ENCODE measurements around the gene SLC6A3.

DNA sequence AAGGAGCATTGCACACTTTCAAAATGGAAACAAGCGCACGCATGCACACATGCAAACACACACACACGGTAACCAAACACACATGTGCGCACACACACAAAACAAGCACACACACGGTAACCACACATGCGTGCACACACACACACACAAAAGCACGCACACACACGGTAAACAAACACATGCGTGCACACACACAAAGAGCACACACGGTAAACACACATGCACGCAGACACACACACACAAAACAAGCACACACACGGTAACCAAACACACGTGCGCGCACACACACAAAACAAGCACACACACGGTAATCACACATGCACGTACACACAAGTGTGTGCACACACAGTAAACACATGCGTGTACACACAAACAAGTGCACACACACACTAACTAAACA lies 19.3 kb upstream of the SLC6A3 start:
- TF ChIP-seq, protein P1, sequence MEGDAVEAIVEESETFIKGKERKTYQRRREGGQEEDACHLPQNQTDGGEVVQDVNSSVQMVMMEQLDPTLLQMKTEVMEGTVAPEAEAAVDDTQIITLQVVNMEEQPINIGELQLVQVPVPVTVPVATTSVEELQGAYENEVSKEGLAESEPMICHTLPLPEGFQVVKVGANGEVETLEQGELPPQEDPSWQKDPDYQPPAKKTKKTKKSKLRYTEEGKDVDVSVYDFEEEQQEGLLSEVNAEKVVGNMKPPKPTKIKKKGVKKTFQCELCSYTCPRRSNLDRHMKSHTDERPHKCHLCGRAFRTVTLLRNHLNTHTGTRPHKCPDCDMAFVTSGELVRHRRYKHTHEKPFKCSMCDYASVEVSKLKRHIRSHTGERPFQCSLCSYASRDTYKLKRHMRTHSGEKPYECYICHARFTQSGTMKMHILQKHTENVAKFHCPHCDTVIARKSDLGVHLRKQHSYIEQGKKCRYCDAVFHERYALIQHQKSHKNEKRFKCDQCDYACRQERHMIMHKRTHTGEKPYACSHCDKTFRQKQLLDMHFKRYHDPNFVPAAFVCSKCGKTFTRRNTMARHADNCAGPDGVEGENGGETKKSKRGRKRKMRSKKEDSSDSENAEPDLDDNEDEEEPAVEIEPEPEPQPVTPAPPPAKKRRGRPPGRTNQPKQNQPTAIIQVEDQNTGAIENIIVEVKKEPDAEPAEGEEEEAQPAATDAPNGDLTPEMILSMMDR (IDR thresholded peaks at IDR 0.05), result no peak
- TF ChIP-seq EZH2 (IDR thresholded peaks at IDR 0.05; ENCODE audit: borderline replicate concordance, insufficient read depth, low read depth, low read length, poor library complexity, severe bottlenecking), result no peak

All from B cell (primary cell).